ENCODE data around the gene NOC2L. TPM values are rescaled to one million over a fixed set of nuclear protein-coding genes. Genes with fewer than 3 reads are reported as not detected.

Gene NOC2L
- total and polyA plus RNA-seq, 8 donors = 23.3 to 86.5 (median 37.5) TPM

- intact Hi-C loops (cut with DNase I) = no loop called here
- Histone ChIP-seq H3K27ac (no peak overlapping the region), H3K9me3 (no peaks in the 10 kb centered on the region), H3K36me3 (peaks cover 7 to 55% (median 35%) of the 10 kb centered on the region in 3 donors), H3K27me3 (no peaks in the 10 kb centered on the region), H3K4me1 (peaks cover 0 to 9% (median 8%) of the 10 kb centered on the region in 3 donors), H3K4me3 (no peak overlapping the region)
- 87 to 92% methylated on average over 13 of the region's 13 CpGs for WGBS, 2 donors
- no peak for TF ChIP-seq CTCF (IDR thresholded peaks at IDR 0.05)
- FAIRE-seq (no peak), ATAC-seq (no peak), DNase-seq (no peak)
Observed at GRCh38 chr1:954927-955326, 4.1 kb downstream of the NOC2L start.

- no peak for FAIRE-seq
- Histone ChIP-seq H3K4me1 (peaks cover 0 to 9% (median 8%) of the 10 kb centered on the region in 3 donors), H3K36me3 (peaks cover 7 to 68% (median 38%) of the 10 kb centered on the region in 3 donors), H3K27ac (no peak overlapping the region), H3K9me3 (no peaks in the 10 kb centered on the region), H3K27me3 (no peaks in the 10 kb centered on the region), H3K4me3 (no peak overlapping the region)
- no peak for TF ChIP-seq CTCF (IDR thresholded peaks at IDR 0.05)
- WGBS, 2 donors = 89 to 91% methylated on average over 30 to 32 of the region's 32 CpGs
- no peak for DNase-seq
- no peak for ATAC-seq
- intact Hi-C loops (cut with DNase I) = no loop called here
Observed at GRCh38 chr1:953524-954320, 5.3 kb downstream of the NOC2L start.

- Histone ChIP-seq H3K9me3 (no peaks in the 10 kb centered on the region), H3K27me3 (no peaks in the 10 kb centered on the region), H3K4me1 (peaks cover 0 to 4% (median 0%) of the 10 kb centered on the region in 3 donors), H3K36me3 (peaks cover 9 to 77% (median 46%) of the 10 kb centered on the region in 3 donors), H3K4me3 (no peak overlapping the region), H3K27ac (no peak overlapping the region)
- no peak for DNase-seq
- no peak for ATAC-seq
- intact Hi-C loops (cut with DNase I) = no loop called here
- TF ChIP-seq CTCF (IDR thresholded peaks at IDR 0.05) = no peak
- WGBS, 2 donors = 84 to 85% methylated on average over 7 of the region's 7 CpGs
- no peak for FAIRE-seq
Observed at GRCh38 chr1:952603-953002, 6.5 kb downstream of the NOC2L start.

- no peak for ATAC-seq
- Histone ChIP-seq H3K27ac (no peak overlapping the region), H3K4me3 (no peak overlapping the region), H3K9me3 (no peaks in the 10 kb centered on the region), H3K36me3 (peaks cover 9 to 81% (median 50%) of the 10 kb centered on the region in 3 donors), H3K4me1 (no peaks in the 10 kb centered on the region), H3K27me3 (no peaks in the 10 kb centered on the region)
- WGBS, 2 donors = 91 to 98% methylated on average over 15 of the region's 15 CpGs
- no peak for TF ChIP-seq CTCF (IDR thresholded peaks at IDR 0.05)
- intact Hi-C loops (cut with DNase I) = no loop called here
- DNase-seq = no peak
- FAIRE-seq = no peak
Observed at GRCh38 chr1:952201-952600, 6.9 kb downstream of the NOC2L start.

- DNase-seq (no peak), FAIRE-seq (no peak), ATAC-seq (no peak)
- 79 to 86% methylated on average over 6 of the region's 6 CpGs for WGBS, 2 donors
- H3K4me1 ChIP-seq = no peaks in the 10 kb centered on the region
- no peak overlapping the region for H3K4me3 ChIP-seq
- H3K27ac ChIP-seq = no peak overlapping the region
- no peaks in the 10 kb centered on the region for H3K9me3 ChIP-seq
- H3K27me3 ChIP-seq = no peaks in the 10 kb centered on the region
- peaks cover 9 to 80% (median 49%) of the 10 kb centered on the region in 3 donors for H3K36me3 ChIP-seq
- TF ChIP-seq CTCF (IDR thresholded peaks at IDR 0.05) = no peak
- intact Hi-C loops (cut with DNase I) = no loop called here
Observed at GRCh38 chr1:951364-951763, 7.7 kb downstream of the NOC2L start.
